Measurements from ENCODE around the gene OR6B2.

OR6B2 gene

GRCh38 chr2:240030379-240031094 is at the start of gene OR6B2:
Gene OR6B2 (minus strand): TSS chr2:240030429. CDS start chr2:240030429, 0 bp downstream.
- H3K4me3 ChIP-seq (ENCODE audit: low read depth, low read length): no peak within 1 kb of the TSS
- no peak for DNase-seq (ENCODE audit: low read depth)
- TF ChIP-seq CTCF (IDR thresholded peaks at IDR 0.05; ENCODE audit: low read depth, low read length, missing control alignments): no peak

- TF ChIP-seq CTCF (IDR thresholded peaks at IDR 0.05; ENCODE audit: low read depth, low read length, missing control alignments): no peak
- DNase-seq (ENCODE audit: low read depth): no peak
- H3K4me3 ChIP-seq (ENCODE audit: low read depth, low read length): no peak overlapping the region
These were observed 48.4 kb upstream of the OR6B2 start for GRCh38 chr2:240078631-240079030.

GRCh38 chr2:240077442-240077841 is 47.2 kb upstream of the OR6B2 start:
- DNase-seq (ENCODE audit: low read depth): no peak
- no peak for TF ChIP-seq CTCF (IDR thresholded peaks at IDR 0.05; ENCODE audit: low read depth, low read length, missing control alignments)
- H3K4me3 ChIP-seq (ENCODE audit: low read depth, low read length): no peak overlapping the region

GRCh38 chr2:240074545-240074944 is 44.3 kb upstream of the OR6B2 start:
- DNase-seq (ENCODE audit: low read depth): no peak
- H3K4me3 ChIP-seq (ENCODE audit: low read depth, low read length): no peak overlapping the region
- no peak for TF ChIP-seq CTCF (IDR thresholded peaks at IDR 0.05; ENCODE audit: low read depth, low read length, missing control alignments)

GRCh38 chr2:240070907-240071306 is 40.7 kb upstream of the OR6B2 start:
- no peak overlapping the region for H3K4me3 ChIP-seq (ENCODE audit: low read depth, low read length)
- TF ChIP-seq CTCF (IDR thresholded peaks at IDR 0.05; ENCODE audit: low read depth, low read length, missing control alignments): no peak
- DNase-seq (ENCODE audit: low read depth): no peak

GRCh38 chr2:240069829-240070228 is 39.6 kb upstream of the OR6B2 start:
- no peak for TF ChIP-seq CTCF (IDR thresholded peaks at IDR 0.05; ENCODE audit: low read depth, low read length, missing control alignments)
- H3K4me3 ChIP-seq (ENCODE audit: low read depth, low read length): no peak overlapping the region
- no peak for DNase-seq (ENCODE audit: low read depth)

GRCh38 chr2:240068193-240068592 is 38.0 kb upstream of the OR6B2 start:
- TF ChIP-seq CTCF (IDR thresholded peaks at IDR 0.05; ENCODE audit: low read depth, low read length, missing control alignments): no peak
- H3K4me3 ChIP-seq (ENCODE audit: low read depth, low read length): no peak overlapping the region
- no peak for DNase-seq (ENCODE audit: low read depth)

All from GM12864 (cell line).